Activated CD4-positive, alpha-beta T cell treated with anti-CD3 and anti-CD28 coated beads, Interleukin-2, amount 10 ng/mL, durations not matched to agents 24 days and 14 days (primary cell): Measurements from ENCODE around the gene MFSD8. TPM values are rescaled to one million over a fixed set of nuclear protein-coding genes. Genes with fewer than 3 reads are reported as not detected.

Experiments
- total RNA-seq: library from RNA; stranded (reverse); gene quantifications from 2 replicates; pipeline ENCODE4 v1.2.3, GENCODE V29; 2022

Gene MFSD8
- total RNA-seq, 1 donor from 2014 or later, result 21.8 TPM

Other genes starting within 250 kb of the MFSD8 start
- not detected in 2 replicates for gene SLC25A31, start 234.8 kb downstream of the MFSD8 start, total RNA-seq
- gene HSPA4L, start 182.9 kb downstream of the MFSD8 start, total RNA-seq, result 1.3 and 1.7 TPM in 2 replicates
- gene PLK4, start 84.3 kb downstream of the MFSD8 start, total RNA-seq, result 44.5 and 44.7 TPM in 2 replicates
- gene ABHD18, start 233 bp upstream of the MFSD8 start, total RNA-seq, result 17.3 and 18.5 TPM in 2 replicates
- 31.1 and 32.6 TPM in 2 replicates for gene LARP1B, start 96.1 kb upstream of the MFSD8 start, total RNA-seq